K562 (cell line): ENCODE data around the gene IDI2. TPM values are rescaled to one million over a fixed set of nuclear protein-coding genes. Genes with fewer than 3 reads are reported as not detected.

ENCODE experiments used
- ARID2 ChIP-seq: fragments of 450-650 bp; IDR thresholded peaks from 2 replicates; pipeline ENCODE4 v1.6.1; 2017; ENCODE audit warnings: antibody characterized with exemption, mild to moderate bottlenecking
- CHD1 ChIP-seq: fragments of 200-600 bp; sonication (generic); IDR thresholded peaks from one replicate; pipeline ENCODE4 v1.6.1; 2012; ENCODE audit warnings: mild to moderate bottlenecking, moderate library complexity, low read length, inconsistent platforms
- COPS2 ChIP-seq: fragments of 450-650 bp; conservative IDR thresholded peaks from 2 replicates; pipeline ENCODE4 v1.6.1; 2016; ENCODE audit warnings: mild to moderate bottlenecking, moderate library complexity
- ESRRA ChIP-seq: fragments of 450-650 bp; IDR thresholded peaks from 2 replicates; pipeline ENCODE4 v1.6.1; 2014; ENCODE audit warnings: low read depth, mild to moderate bottlenecking, moderate library complexity, borderline replicate concordance
- GTF2E2 ChIP-seq: fragments of 200-800 bp; sonication (Bioruptor generic); IDR thresholded peaks from 2 replicates; pipeline ENCODE4 v1.6.1; 2016; ENCODE audit warnings: missing genetic modification characterization, missing compliant biosample characterization
- HDAC2 ChIP-seq: fragments of 450-650 bp; IDR thresholded peaks from 2 replicates; pipeline ENCODE4 v1.6.1; 2016; ENCODE audit warnings: mild to moderate bottlenecking
- HNRNPK ChIP-seq: fragments of 200-400 bp; formaldehyde crosslinking; IDR thresholded peaks from one replicate; pipeline ENCODE4 v1.6.1; 2018; ENCODE audit warnings: mild to moderate bottlenecking, low read depth, low read length; ENCODE audit not compliant: poor library complexity, severe bottlenecking
- IFI16 ChIP-seq: fragments of 250-450 bp; sonication (Bioruptor Pico); IDR thresholded peaks from 2 replicates; pipeline ENCODE4 v2.1.2; 2022; ENCODE audit warnings: mild to moderate bottlenecking, inconsistent platforms
- MCM5 ChIP-seq: fragments of 450-650 bp; IDR thresholded peaks from 2 replicates; pipeline ENCODE4 v1.6.1; 2016; ENCODE audit warnings: low read depth
- MEF2A ChIP-seq: IDR thresholded peaks from 2 replicates; pipeline ENCODE4 v1.6.1; 2011; ENCODE audit warnings: low read depth, mild to moderate bottlenecking, low read length, moderate library complexity; ENCODE audit not compliant: control insufficient read depth
- MTA2 ChIP-seq: fragments of 450-650 bp; IDR thresholded peaks from 2 replicates; pipeline ENCODE4 v1.6.1; 2016; ENCODE audit warnings: low read depth
- MTF1 ChIP-seq: fragments of 250-450 bp; sonication (Bioruptor Pico); IDR thresholded peaks from 2 replicates; pipeline ENCODE4 v1.9.0; 2021; ENCODE audit warnings: moderate library complexity, mild to moderate bottlenecking, inconsistent platforms, borderline replicate concordance
- MYBL2 ChIP-seq, 2 experiments: fragments of 450-650 bp in 1 of 2; sonication (generic) in 1 of 2; formaldehyde crosslinking in 1 of 2; IDR thresholded peaks; 2 replicates each; pipeline versions ENCODE4 v1.6.1 to v1.8.1; 2017 to 2022; ENCODE audit warnings: borderline replicate concordance in 1 of 2, inconsistent platforms in 1 of 2, low read depth in 1 of 2, mild to moderate bottlenecking in 1 of 2, missing genetic modification reagents in 1 of 2, moderate library complexity in 1 of 2
- MYC ChIP-seq, 2 experiments: fragments of 250-450 bp in 1 of 2; sonication (Bioruptor Pico) in 1 of 2; IDR thresholded peaks; 2 replicates each; pipeline versions ENCODE4 v1.5.1 to v1.6.1; 2012 to 2021; ENCODE audit warnings: low read depth in 2 of 2, borderline replicate concordance in 1 of 2, improper control_type of control experiment in 1 of 2, low read length in 1 of 2, mild to moderate bottlenecking in 1 of 2, moderate library complexity in 1 of 2
- MYNN ChIP-seq, 2 experiments: sonication (generic); formaldehyde crosslinking in 1 of 2; IDR thresholded peaks; 2 replicates each; pipeline versions ENCODE4 v1.5.0 to v1.6.1; 2016 to 2020; ENCODE audit warnings: antibody characterized with exemption in 1 of 2, missing genetic modification reagents in 1 of 2
- NONO ChIP-seq, 2 experiments: fragments of 200-400 bp in 1 of 2; fragments of 450-650 bp in 1 of 2; formaldehyde crosslinking in 1 of 2; IDR thresholded peaks; 2 replicates each; pipeline ENCODE4 v1.6.1; 2017; ENCODE audit warnings: low read depth in 2 of 2, mild to moderate bottlenecking in 2 of 2, moderate library complexity in 2 of 2, low read length in 1 of 2
- SUPT5H ChIP-seq: fragments of 450-650 bp; IDR thresholded peaks from 2 replicates; pipeline ENCODE4 v1.6.1; 2016
- ZNF764 ChIP-seq: fragments of 250-450 bp; sonication (Bioruptor Pico); IDR thresholded peaks from 2 replicates; pipeline ENCODE4 v1.4.0; 2020; ENCODE audit warnings: low read depth, mild to moderate bottlenecking, moderate library complexity
- polyA plus RNA-seq, 8 experiments: library from polyadenylated mRNA; depleted of rRNA in 4 of 8; stranded (reverse) in 5 of 8; unstranded in 3 of 8; fragments of >200 nt; fragmentation: Nextera tagmentation in 2 of 8; fragmentation: Illumina TruSeq in 1 of 8; extraction: Ambion mirVana in 2 of 8; extraction: Trizol in 1 of 8; gene quantifications; 2 replicates each; pipeline versions ENCODE4 v1.2.1 to v1.2.3, GENCODE V29; 2011 to 2014; ENCODE audit warnings: inconsistent platforms in 1 of 8, missing spikeins in 1 of 8
- total RNA-seq, 7 experiments: library from RNA; depleted of rRNA in 6 of 7; stranded (reverse); fragments of >200 nt in 6 of 7; fragmentation: Illumina TruSeq in 2 of 7; extraction: Trizol in 2 of 7; gene quantifications; 2 replicates each; pipeline versions ENCODE4 v1.2.1 to v1.2.3, GENCODE V29; 2011 to 2021; ENCODE audit warnings: low replicate concordance in 1 of 7
- TF ChIP-seq, protein P1 (sequence below): fragments of 250-450 bp; sonication (Bioruptor Pico); IDR thresholded peaks from 2 replicates; pipeline ENCODE4 v1.9.0; 2021; ENCODE audit warnings: mild to moderate bottlenecking
- TF ChIP-seq, protein P2 (sequence below): fragments of 250-450 bp; sonication (Bioruptor Pico); IDR thresholded peaks from 2 replicates; pipeline ENCODE4 v1.8.0; 2021; ENCODE audit warnings: moderate library complexity, mild to moderate bottlenecking, inconsistent platforms
- TF ChIP-seq, protein P3 (sequence below): IDR thresholded peaks from 2 replicates; pipeline ENCODE4 v1.6.1; 2011; ENCODE audit warnings: borderline replicate concordance, low read depth, mild to moderate bottlenecking, moderate library complexity, low read length; ENCODE audit not compliant: insufficient read depth, poor library complexity, severe bottlenecking
- TF ChIP-seq, protein P4 (sequence below): sonication (generic); formaldehyde crosslinking; IDR thresholded peaks from 2 replicates; pipeline ENCODE4 v1.8.0; 2022; ENCODE audit warnings: missing genetic modification reagents, mild to moderate bottlenecking, borderline replicate concordance

Gene IDI2
- total and polyA plus RNA-seq, 9 of the 15 experiments (the other 6 are each of a cell fraction or from before 2014, with no cell fraction given): not detected

DNA sequence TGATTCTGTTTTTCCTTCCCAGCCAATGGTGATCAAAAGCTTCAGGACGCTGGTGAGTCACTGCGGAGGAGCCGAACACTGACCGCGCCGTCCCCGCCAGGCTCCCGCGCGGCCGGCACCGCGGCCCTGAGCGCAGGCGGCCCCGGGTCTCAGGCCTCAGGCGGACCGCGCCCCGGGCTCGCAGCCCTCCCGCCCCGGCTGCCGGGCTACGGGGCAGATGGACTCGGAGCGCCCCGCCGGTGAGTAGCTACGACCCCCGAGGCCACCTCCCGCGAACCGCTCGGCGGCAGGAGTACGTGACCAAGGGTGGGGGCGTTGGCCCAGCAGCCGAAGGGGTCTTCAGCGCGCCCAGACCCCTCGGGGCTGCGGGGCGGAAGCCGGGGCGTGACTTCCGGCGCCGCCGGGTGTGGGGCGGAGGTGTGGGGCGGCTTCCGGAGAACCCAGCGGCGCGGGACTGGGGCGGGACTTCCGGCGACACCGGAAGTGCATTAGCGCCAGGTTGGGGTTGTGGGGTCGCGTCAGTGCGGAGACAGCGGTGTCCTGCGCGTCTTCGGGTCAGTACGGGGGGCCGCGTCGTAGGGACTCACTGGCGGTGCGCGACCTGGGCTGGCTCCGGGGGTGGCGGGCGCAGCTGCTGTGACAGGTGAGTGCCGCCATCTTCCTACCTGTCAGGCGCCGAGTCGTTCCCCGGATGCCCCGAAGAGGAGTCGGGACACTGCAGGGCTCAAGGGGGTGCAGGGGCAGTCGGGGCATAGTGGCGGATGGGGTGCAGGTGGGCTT is 30.9 kb upstream of the IDI2 start, which contains the start of gene WDR37 (continued):
- 0 out of 2 replicates have a peak, but pooled peaks have one; percentile 34 for TF ChIP-seq MYC (IDR thresholded peaks at IDR 0.05; ENCODE audit: low read depth, low read length)
- peak; percentile 38; the same call in 1 of the 2 replicates for TF ChIP-seq MYC (CRISPR knock-in tag; IDR thresholded peaks at IDR 0.05; ENCODE audit: borderline replicate concordance, low read depth)
- no peak for TF ChIP-seq MYBL2 (IDR thresholded peaks at IDR 0.05; ENCODE audit: low read depth)
- no peak for TF ChIP-seq MYBL2 (CRISPR knock-in tag; IDR thresholded peaks at IDR 0.05; ENCODE audit: borderline replicate concordance)
- TF ChIP-seq ARID2: no peak
- TF ChIP-seq, protein P1, sequence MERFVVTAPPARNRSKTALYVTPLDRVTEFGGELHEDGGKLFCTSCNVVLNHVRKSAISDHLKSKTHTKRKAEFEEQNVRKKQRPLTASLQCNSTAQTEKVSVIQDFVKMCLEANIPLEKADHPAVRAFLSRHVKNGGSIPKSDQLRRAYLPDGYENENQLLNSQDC (CRISPR knock-in tag): no peak
- peak; percentile 79 for TF ChIP-seq SUPT5H
- TF ChIP-seq GTF2E2 (tag): no peak; the same call in 1 of the 2 replicates
- TF ChIP-seq MTA2: no peak
- no peak for TF ChIP-seq MCM5
- TF ChIP-seq MYNN (IDR thresholded peaks at IDR 0.05): no peak
- TF ChIP-seq MYNN (CRISPR knock-in tag; IDR thresholded peaks at IDR 0.05): no peak
- TF ChIP-seq ZNF764: no peak
- peak; percentile 71 for TF ChIP-seq CHD1
- TF ChIP-seq, protein P2, sequence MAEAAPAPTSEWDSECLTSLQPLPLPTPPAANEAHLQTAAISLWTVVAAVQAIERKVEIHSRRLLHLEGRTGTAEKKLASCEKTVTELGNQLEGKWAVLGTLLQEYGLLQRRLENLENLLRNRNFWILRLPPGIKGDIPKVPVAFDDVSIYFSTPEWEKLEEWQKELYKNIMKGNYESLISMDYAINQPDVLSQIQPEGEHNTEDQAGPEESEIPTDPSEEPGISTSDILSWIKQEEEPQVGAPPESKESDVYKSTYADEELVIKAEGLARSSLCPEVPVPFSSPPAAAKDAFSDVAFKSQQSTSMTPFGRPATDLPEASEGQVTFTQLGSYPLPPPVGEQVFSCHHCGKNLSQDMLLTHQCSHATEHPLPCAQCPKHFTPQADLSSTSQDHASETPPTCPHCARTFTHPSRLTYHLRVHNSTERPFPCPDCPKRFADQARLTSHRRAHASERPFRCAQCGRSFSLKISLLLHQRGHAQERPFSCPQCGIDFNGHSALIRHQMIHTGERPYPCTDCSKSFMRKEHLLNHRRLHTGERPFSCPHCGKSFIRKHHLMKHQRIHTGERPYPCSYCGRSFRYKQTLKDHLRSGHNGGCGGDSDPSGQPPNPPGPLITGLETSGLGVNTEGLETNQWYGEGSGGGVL: no peak
- peak; percentile 78 to 84 for TF ChIP-seq NONO (IDR thresholded peaks at IDR 0.05; ENCODE audit: low read depth in 2 of 2, low read length in 1 of 2)
- TF ChIP-seq HNRNPK: peak; percentile 13
- TF ChIP-seq, protein P3, sequence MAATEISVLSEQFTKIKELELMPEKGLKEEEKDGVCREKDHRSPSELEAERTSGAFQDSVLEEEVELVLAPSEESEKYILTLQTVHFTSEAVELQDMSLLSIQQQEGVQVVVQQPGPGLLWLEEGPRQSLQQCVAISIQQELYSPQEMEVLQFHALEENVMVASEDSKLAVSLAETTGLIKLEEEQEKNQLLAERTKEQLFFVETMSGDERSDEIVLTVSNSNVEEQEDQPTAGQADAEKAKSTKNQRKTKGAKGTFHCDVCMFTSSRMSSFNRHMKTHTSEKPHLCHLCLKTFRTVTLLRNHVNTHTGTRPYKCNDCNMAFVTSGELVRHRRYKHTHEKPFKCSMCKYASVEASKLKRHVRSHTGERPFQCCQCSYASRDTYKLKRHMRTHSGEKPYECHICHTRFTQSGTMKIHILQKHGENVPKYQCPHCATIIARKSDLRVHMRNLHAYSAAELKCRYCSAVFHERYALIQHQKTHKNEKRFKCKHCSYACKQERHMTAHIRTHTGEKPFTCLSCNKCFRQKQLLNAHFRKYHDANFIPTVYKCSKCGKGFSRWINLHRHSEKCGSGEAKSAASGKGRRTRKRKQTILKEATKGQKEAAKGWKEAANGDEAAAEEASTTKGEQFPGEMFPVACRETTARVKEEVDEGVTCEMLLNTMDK: no peak
- TF ChIP-seq, protein P4, sequence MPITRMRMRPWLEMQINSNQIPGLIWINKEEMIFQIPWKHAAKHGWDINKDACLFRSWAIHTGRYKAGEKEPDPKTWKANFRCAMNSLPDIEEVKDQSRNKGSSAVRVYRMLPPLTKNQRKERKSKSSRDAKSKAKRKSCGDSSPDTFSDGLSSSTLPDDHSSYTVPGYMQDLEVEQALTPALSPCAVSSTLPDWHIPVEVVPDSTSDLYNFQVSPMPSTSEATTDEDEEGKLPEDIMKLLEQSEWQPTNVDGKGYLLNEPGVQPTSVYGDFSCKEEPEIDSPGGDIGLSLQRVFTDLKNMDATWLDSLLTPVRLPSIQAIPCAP: no peak
- TF ChIP-seq MEF2A: 0 out of 2 replicates have a peak, but pooled peaks have one; percentile 19
- TF ChIP-seq IFI16 (CRISPR knock-in tag): no peak
- TF ChIP-seq MTF1 (CRISPR knock-in tag): no peak
- peak; percentile 18; the same call in 1 of the 2 replicates for TF ChIP-seq HDAC2
- no peak for TF ChIP-seq COPS2
- no peak for TF ChIP-seq ESRRA
